ENCODE data around the gene ARPC5L. TPM values are rescaled to one million over a fixed set of nuclear protein-coding genes. Genes with fewer than 3 reads are reported as not detected.
"Not testable (repeated sequence)": the region's sequence is repeated elsewhere in the genome, so short reads cannot be mapped to it uniquely, and the experiment has no call there.

The ARPC5L gene
- polyA plus RNA-seq (ENCODE audit: insufficient read length): 27.9 TPM

DNA sequence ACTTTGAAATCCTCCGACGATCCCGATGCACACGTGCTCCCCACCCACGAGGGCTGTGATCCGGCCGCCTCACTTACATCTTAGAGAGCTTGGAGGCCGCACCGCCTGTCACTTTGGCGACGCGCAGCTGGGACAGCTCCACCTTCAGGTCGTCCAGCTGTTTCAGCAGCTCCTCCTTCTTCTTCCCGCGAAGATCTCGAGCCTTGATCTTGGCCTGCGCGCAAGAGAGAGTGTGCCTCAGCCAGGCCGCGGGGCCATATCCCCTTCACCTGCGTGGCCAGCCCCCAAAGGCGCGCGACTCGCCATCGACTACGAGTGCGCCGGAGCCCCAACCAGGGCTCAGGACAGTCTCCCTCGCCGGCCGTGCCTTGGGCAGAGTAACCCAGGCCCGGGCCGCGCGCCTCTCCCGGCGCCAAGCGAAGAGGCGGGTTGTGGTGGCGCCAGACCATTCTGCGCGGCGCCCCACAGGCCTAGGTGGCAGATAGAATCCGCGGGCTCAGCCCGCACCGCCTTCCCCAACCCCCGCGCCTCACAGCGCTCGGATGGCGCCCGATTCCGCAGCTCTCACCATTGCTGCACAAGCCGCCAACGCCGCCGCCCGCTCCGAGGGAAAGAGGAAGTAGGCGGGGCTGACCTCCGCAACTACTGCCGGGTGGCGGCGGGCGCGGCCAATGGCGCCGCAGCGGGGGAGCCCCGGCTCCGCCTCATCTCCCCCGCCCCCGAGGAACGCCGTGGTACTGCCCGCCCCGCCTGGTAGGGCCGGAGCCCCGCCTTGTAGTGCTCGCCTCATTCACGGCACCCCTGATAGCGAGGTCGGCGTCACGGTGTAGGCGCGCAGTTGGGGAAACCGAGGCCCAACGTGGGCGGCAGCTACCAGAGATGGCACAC is at the start of gene ARPC5L, which contains the start of gene RPL35:
ARPC5L (plus strand) TSS at position 789 of the 888 bp plus-strand sequence. CDS start 7,161 bp downstream, outside the sequence.
RPL35 (minus strand) TSS at position 616 of the 888 bp plus-strand sequence; CDS start at position 571, 45 bp downstream.
- peak; percentile 75 for DNase-seq (ENCODE audit: low read depth)

DNA sequence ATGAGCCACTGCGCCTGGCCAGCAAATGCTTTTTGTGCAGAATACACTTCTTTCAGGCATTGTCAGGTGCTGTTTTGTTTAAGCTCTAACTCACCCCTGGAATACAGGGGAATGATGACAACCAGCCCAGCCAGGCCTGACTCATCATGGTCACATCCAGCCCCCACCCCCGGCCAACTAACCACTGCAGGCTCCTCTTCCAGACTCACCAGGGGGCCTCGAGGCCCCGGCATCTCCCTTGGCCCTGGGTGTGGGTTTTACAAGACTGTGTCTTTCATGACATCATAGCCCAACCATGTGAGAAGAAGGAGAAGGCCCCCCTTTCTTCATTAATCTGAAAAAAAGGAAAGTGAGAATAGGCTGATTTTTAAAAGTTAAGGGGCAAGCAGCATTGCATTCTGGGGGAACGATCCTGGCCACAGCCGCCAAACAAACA is 49.5 kb upstream of the ARPC5L start:
- no peak for DNase-seq (ENCODE audit: low read depth)

DNA sequence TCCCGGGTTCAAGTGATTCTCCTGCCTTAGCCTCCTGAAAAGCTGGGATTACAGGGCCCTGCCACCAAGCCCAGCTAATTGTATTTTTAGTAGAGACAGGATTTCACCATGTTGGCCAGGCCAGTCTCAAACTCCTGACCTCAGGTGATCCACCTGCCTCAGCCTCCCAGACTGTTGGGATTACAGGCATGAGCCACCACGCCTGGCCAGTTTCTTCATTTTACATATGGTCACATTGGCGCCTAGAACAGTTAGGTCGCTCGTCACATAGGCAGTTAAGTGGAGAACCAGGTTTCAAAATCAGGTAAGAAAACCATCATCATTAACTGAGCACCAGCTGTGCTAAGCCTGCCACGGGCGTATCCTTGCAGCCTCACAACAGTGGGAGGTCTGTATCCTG is 48.9 kb upstream of the ARPC5L start:
- no peak for DNase-seq (ENCODE audit: low read depth)

DNA sequence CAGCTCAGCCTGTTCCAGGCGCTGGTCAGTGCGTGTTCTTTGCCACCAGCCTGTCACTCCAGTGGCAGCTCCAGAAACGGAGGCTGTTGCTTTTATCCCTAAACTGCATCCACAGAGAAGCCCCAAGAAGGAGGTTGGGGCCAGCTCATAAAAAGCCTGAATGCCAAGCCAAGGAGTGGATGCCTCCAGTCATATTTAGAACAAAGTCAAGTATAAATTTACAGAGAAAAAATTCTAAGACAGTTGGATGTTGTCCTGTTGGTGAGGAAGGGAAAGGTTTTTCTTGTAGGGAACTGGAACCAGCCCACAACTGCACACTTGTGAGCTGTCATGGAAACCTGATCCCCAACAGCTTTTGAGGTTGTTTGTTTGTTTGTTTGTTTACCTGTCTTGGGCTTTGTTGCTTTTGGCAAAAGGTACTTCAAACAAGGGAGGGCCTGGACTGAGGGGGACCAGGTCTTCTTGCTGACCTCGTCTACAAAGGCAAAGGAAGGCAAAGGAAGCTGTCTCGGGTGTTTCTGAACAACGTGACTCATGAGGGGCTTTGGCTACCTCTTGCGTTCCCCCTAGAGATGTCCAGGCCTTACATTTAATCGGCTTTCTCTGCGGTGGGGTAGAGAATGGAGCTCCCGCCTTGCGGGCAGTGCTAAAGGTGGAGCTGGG is 48.3 kb upstream of the ARPC5L start:
- DNase-seq (ENCODE audit: low read depth): no peak

DNA sequence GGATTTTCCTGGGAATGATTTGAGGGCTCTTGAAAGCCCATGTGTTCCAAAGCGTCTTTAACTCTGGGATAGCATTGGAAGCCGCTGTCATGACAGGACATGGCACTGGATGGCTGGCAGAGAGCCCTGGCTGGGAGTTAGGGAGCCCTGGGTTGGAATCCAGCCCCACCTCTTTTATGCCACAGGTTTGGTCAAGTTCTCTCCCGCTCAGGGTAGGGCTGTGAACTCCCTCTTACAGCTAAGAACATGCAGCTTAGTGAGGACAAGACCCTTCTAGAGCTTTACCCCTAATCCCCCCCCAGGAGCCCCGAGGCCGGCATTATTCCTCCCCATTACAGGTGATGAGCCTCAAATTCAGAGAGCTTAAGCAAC is 47.8 kb upstream of the ARPC5L start:
- DNase-seq (ENCODE audit: low read depth): no peak

DNA sequence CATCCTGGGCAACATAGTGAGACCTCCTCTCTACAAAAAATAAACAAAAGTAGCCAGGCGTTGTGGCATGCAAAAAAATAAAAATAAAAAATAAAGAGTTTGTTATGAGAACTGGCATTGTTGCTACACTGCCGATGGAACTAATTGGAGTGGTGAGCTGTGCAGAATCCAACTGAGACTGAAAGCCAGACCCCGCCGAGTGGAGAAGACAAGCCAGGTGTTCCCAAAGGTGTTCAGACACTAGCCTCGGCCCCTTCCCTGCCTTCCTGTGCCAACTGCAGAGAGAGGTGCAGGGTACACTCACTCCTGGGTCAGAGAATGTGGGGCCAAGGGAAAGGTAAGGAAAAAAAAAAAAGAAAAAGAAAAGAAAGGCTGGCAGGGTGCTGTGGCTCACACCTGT is 46.3 kb upstream of the ARPC5L start:
- DNase-seq (ENCODE audit: low read depth): no peak

DNA sequence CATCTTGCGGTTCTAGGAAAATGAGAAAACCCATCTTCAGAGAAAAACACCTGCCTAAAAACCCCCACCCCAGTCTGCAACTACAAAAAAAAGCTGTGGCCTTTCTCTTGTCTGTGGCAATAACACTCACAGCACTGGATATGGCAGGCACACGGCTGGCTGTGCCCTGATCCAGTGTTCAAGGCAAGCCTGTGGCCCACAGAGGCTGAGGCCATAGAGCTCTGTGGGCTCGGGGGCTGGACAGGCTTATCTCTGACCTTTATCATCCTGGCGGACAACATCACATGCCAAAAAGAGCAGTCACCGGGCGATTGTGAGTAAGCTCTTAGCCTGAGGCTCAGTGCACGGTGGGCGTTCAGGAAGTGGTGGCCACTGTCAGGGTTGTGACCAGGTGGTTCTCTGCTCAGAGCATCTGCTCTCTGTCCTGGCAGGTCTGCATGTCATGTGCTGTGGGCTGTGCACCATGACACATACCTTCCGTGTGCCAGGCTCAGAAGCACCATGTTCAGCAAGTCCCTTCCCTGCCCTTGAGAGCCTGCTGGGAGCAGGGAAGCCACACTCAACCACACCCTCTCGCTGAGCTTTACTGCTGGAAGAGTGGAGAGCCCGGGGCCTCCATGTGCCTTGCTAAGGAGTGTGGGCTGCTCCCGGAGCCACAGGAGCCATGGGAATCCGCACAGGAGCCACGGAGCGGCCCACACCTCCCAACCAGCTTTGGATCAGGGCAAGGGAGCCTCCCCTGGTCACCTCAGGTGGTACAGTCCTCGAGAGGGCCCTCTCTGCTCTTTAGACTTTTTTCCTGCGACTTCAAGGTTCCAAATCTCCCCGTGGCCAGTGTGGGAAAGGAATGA is 43.3 kb upstream of the ARPC5L start:
- DNase-seq (ENCODE audit: low read depth): no peak

DNA sequence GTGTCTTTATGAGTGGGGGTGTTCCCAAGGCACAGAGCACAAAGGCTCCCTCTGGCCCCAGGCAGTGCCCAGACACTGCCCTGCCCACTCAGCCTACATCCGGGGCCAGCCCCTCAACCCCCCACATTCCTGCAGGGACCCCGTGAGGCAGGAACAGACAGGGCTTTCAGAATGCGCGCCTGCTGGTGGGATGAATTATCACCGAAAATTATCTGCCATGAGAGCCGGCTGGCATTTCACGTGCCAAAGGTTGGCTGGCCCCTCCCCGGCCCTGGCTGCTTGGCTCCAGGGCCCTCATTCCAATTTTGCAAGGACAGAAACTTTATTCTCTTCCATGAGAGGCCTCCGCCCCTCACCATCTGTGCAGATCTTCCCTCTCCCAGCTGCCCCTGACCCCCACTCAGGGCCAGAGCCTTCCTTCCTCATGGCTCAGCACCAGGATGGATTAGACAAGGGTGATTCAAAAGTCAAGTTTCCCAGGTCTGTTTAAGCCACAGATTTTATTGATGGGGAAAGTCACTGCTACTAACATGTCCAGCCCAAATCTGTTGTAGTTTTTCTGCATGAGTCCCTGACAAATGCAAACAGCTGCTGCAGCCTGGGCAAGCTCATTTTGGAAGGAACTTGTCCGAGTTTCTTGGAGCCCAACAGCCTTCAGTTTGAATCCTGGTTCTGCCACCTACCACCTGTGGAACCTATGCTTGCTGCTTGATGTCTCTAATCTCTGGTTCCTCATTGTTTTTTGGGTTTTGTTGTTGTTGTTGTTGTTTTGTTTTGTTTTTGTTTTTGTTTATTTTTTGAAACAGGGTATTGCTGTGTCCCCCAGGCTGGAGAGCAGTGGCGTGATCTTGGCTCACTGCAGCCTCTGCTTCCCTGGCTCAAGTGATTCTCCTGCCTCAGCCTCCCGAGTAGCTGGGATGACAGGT is 41.0 kb upstream of the ARPC5L start:
- no peak for DNase-seq (ENCODE audit: low read depth)

DNA sequence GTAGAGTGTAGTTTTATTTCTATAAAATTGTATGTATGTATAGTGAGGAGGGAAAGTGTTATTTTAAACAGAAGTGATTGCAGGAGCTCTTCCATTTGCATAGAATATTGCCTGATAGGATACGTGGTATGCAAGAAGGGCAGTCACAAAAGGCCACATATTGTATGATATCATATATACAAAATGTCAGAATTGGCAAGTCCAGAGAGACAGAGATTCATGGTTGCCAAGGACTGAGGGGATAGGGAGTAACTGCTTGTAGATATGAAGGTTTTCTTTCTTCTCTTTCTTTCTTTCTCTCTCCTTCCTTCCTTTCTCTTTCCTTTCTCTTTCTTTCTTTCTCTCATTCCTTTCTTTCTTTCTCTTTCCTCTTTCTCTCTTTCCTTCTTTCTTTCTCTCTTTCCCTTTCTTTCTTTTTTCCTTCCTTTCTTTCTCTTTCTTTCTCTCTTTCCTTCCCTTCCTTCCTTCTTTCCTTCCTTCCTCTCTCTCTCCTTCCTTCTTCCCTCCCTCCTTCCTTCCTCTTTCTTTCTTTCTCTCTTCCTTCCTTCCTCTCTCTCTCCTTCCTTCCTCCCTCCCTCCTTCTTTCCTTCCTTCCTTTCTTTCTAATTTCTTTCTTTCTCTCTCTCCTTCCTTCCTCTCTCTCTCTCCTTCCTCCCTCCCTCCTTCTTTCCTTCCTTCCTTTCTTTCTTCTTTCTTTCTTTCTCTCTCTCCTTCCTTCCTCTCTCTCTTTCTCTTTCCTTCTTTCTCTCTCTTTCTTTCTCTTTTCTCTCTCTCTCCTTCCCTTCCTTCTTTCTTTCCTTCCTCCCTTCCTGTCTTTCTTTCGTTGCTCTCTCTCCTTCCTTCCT is 33.2 kb upstream of the ARPC5L start:
- DNase-seq (ENCODE audit: low read depth): no peak

DNA sequence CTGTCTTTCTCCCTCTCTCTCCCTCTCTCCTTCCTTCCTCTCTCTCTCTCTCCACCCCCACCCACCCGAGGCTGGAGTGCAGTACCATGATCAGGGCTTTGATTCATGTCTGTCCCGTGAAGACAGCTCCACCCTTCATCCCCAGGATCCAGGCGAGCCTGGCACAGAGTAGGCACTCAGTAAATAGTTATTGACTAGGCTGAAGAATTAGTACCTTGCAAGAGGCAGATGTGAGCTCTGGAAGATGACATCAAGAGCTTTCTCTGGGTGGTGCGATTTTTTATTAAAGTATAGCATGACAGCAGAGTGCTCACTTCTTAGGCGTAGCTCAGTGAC is 32.6 kb upstream of the ARPC5L start:
- DNase-seq (ENCODE audit: low read depth): no peak

DNA sequence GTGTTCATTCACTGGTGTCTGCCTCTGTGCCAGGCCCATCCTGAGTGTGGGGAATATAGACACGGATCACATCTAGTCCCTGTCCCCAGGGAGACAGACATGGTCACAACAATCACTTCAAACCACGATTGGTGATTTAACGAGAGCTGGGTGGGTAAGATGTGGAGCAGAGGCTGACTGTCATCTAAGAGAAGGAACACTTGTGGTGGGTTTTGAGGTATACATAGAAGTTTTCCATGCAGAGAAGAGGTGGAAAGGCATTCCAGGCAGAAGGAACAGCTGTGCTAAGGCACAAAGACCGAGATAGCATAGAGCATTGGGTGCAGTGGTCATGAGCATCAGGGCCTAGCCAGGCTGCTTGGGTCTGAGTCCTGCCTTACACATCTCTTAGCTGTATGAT is 31.3 kb upstream of the ARPC5L start:
- no peak for DNase-seq (ENCODE audit: low read depth)

DNA sequence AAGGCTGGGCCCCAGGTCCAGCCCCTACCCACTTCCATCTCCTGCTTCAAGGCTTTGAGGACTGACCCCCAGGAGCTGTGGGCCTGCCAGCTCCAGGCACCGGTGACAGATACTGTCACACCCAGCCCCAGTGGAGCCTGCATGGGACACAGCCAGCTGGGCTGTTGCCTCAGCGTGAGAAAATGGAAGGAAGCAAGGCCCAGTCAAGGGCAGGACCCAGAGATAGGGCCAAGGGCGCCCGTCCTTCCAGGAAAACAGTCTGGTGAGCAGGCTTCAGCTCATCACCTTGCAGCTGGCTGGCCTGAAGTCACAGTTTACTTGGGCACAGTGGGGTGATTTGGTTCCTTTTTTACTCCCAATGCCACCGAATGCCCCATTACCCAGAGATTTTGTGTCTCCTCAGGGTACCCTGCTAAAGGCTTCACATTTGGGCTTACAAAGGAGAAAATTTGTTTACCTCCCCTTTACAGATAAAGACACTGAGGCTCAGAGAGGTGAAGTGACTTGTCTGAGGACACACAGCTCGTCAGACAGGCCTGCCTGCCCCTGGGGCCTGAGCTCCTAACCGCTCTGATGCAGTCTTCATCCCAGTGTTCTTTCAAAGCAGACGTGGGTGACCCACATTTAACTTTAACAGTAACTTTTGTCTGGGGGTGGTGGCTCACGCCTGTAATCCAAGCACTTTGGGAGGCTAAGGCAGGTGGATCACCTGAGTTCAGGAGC is 30.1 kb upstream of the ARPC5L start:
- DNase-seq (ENCODE audit: low read depth): no peak

DNA sequence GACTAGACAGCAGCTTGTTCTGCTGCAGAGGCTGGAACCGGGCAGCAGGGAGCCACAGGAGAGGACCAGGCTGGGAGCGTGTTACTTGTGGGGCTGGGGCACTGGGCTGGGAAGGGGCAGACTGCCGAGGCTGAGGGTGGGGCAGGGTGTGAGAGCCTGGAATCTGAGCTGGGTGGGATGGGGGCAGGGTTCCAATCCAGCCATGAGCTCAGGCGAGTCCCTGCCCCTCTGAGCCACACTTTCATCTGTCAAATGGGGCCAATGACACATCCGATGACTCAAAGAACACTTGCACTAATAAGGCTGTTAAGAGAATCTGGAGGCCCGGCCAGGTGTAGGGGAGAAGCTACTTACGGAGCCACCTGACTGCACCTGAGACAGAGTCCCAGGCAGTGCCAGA is 27.3 kb upstream of the ARPC5L start:
- DNase-seq (ENCODE audit: low read depth): no peak

DNA sequence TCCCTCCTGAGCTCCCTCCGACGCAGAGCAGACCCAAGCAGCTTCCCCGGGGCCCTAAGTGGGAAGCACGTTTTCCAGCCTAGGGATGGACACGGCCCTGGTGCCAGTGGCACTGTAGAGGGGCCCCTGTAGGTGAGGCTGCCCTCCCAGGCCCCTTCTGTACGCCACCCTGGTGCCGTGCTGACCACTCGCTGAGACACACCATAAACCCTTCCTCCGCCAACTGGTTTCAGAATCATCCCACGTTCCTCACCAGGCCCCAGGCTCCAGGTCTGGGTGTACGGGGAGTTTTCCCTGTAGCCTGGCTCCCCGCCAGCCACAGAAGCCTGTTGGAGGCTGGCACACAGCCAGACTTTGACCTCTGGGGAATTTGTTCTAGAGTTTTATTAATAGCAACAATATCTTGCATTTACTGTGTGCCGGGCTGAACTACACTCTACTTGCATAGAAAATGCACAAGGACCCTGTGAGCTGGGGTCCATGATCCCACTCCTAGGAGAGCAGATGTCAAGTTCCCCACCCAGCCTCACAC is 26.8 kb upstream of the ARPC5L start:
- DNase-seq (ENCODE audit: low read depth): no peak

DNA sequence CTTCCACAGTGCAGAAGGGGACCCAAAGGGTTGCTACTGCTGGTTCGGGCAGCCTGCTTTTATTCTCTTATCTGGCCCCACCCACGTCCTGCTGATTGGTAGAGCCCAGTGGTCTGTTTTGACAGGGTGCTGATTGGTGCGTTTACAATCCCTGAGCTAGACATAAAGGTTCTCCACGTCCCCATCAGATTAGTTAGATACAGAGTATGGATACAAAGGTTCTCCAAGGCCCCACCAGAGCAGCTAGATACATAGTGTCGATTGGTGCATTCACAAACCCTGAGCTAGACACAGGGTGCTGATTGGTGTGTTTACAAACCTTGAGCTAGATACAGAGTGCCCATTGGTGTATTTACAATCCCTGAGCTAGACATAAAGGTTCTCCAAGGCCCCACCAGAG is 23.8 kb upstream of the ARPC5L start:
- DNase-seq (ENCODE audit: low read depth): not testable (repeated sequence)

DNA sequence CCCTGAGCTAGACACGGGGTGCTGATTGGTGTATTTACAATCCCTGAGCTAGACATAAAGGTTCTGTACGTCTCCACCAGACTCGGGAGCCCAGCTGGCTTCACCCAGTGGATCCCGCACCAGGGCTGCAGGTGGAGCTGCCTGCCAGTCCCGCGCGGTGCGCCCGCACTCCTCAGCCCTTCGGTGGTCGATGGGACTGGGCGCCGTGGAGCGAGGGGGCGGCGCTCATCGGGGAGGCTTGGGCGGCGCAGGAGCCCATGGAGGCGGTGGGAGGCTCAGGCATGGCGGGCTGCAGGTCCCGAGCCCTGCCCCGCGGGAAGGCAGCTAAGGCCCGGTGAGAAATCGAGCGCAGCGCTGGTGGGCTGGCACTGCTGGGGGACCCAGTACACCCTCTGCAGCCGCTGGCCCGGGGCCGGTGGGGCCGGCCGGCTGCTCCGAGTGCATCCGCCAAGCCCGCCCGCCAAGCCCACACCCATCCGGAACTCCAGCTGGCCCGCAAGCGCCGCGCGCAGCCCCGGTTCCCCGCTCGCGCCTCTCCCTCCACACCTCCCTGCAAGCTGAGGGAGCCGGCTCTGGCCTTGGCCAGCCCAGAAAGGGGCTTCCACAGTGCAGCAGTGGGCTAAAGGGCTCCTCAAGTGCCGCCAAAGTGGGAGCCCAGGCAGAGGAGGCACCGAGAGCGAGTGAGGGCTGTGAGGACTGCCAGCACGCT is 23.2 kb upstream of the ARPC5L start:
- DNase-seq (ENCODE audit: low read depth): not testable (repeated sequence)

DNA sequence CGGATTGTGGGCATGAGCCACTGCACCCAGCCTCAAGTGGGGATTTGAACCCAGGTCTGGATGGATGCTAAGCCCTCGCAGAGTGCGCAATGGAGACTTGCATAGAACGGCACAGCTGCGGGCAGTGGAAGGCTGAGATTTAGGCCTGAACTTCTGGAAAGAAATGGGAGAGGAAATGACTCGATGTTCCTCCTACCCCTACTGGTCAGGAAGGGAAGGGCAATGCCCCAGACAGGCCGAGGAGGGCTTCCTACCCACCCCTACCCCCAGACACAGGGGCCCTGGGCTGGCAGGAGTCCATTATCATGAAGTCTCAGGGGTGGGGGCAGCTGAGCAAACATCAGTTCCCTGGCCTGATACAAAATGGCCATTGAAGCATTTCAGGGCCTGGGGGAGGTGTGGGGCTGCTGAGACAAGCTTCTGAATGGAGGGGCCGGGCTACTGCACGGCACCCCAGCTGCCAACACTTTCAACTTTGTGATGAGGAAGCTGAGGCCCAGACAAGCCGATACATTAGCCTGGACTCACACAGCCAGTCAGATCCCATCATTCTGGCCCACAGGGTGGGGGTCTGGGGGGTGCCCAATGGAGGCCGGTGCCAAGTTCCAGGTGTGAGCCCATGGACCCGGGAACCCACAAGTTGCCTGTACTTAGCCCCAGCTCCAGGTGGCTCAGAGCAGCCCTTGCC is 22.2 kb upstream of the ARPC5L start:
- DNase-seq (ENCODE audit: low read depth): no peak

DNA sequence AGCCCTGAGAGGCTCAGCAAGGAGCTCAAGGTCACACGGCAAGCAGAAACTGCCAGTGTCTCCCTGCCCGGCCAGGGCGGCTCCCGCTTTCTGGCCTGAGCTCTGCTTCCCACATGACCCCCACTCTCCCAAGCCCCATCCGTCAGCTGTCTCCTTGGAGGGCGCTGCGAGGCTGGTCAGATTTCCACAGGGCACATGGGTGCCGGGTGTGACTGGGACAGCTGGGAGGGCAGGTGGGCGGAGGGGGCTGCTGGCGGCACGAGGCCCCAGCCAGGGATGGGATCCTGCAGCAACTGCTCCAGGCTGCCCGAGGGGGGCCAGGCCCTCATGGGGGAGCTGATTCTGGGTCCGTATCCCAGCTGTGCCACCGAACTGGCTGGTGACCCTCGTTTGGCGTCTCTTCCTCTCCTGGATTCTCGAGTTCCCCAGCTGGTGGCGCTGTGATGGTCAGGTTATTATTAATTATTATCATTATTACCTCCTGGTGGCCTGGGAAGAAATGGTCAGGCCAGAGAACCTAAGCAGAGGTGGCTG is 21.6 kb upstream of the ARPC5L start:
- no peak for DNase-seq (ENCODE audit: low read depth)
